Smooth muscle cell (in vitro differentiated cells): ENCODE measurements around the gene FCGBP. TPM values are rescaled to one million over a fixed set of nuclear protein-coding genes. Genes with fewer than 3 reads are reported as not detected.
"Not testable (repeated sequence)": the region's sequence is repeated elsewhere in the genome, so short reads cannot be mapped to it uniquely, and the experiment has no call there.

Experiments used
- DNase-seq: peaks from one replicate; lab custom pipeline; 2025; ENCODE audit not compliant: unreplicated experiment; lab: John Stamatoyannopoulos, UW
- H2AFZ ChIP-seq: fragments of 200-600 bp; sonication (generic); 2 replicates; pipeline ENCODE4 v1.6.0; 2016; ENCODE audit warnings: antibody characterized with exemption, low read depth, mild to moderate bottlenecking
- H3F3A ChIP-seq: fragments of 200-600 bp; sonication (generic); 2 replicates; pipeline ENCODE4 v1.6.0; 2017; ENCODE audit warnings: antibody characterized with exemption, low read depth
- H3K27ac ChIP-seq: fragments of 200-600 bp; sonication (generic); 2 replicates; pipeline ENCODE4 v1.5.1; 2016; ENCODE audit warnings: low read depth, mild to moderate bottlenecking
- H3K27me3 ChIP-seq: fragments of 200-600 bp; sonication (generic); 2 replicates; pipeline ENCODE4 v1.6.1; 2016; ENCODE audit warnings: low read depth, mild to moderate bottlenecking
- H3K36me3 ChIP-seq: fragments of 200-600 bp; sonication (generic); 2 replicates; pipeline ENCODE4 v1.5.1; 2016; ENCODE audit warnings: low read depth
- H3K4me1 ChIP-seq: fragments of 200-600 bp; sonication (generic); 2 replicates; pipeline ENCODE4 v1.5.1; 2016; ENCODE audit warnings: low read depth
- H3K4me2 ChIP-seq: fragments of 200-600 bp; sonication (generic); 2 replicates; pipeline ENCODE4 v1.6.0; 2016; ENCODE audit warnings: mild to moderate bottlenecking
- H3K4me3 ChIP-seq: fragments of 200-600 bp; sonication (generic); 2 replicates; pipeline ENCODE4 v1.5.1; 2016; ENCODE audit warnings: mild to moderate bottlenecking
- H3K79me2 ChIP-seq: fragments of 200-600 bp; sonication (generic); 2 replicates; pipeline ENCODE4 v1.6.0; 2016; ENCODE audit warnings: low read depth, mild to moderate bottlenecking
- H3K9ac ChIP-seq: fragments of 200-600 bp; sonication (generic); 2 replicates; pipeline ENCODE4 v1.6.0; 2016; ENCODE audit warnings: low read depth
- H3K9me3 ChIP-seq: fragments of 200-600 bp; sonication (generic); replicated peaks from 2 replicates; pipeline ENCODE4 v1.5.1; 2016; ENCODE audit warnings: low read depth
- H4K20me1 ChIP-seq: fragments of 200-600 bp; sonication (generic); 2 replicates; pipeline ENCODE4 v1.6.0; 2016; ENCODE audit warnings: low read depth
- CTCF ChIP-seq: fragments of 200-600 bp; sonication (generic); IDR thresholded peaks from 2 replicates; pipeline ENCODE4 v1.5.1; 2017; ENCODE audit warnings: borderline replicate concordance, mild to moderate bottlenecking, antibody characterized with exemption; ENCODE audit not compliant: insufficient read depth, poor library complexity, severe bottlenecking
- WGBS: methylation state at CpG from one replicate; pipeline ENCODE4 v1.1.7; 2016; ENCODE audit warnings: low lambda C conversion rate; 5-methylcytosine and 5-hydroxymethylcytosine counted together
- polyA plus RNA-seq: library from polyadenylated mRNA; unstranded; fragments of >200 nt; fragmentation: Nextera tagmentation; extraction: Ambion mirVana; gene quantifications from 2 replicates; pipeline ENCODE4 v1.2.1, GENCODE V29; 2016
- total RNA-seq: library from RNA; depleted of rRNA; stranded (reverse); fragments of >200 nt; gene quantifications from 2 replicates; pipeline ENCODE4 v1.2.3, GENCODE V29; 2014

The FCGBP gene
- total and polyA plus RNA-seq, 2 experiments from 2014 or later = 0.15 to 0.18 TPM

GRCh38 chr19:39890755-39891551 is 43.5 kb downstream of the FCGBP start:
- no peaks in the 10 kb centered on the region for H3K27me3 ChIP-seq
- H3K79me2 ChIP-seq = no peaks in the 10 kb centered on the region
- H2AFZ ChIP-seq = no peak overlapping the region
- no peak for TF ChIP-seq CTCF
- 90% methylated on average over 17 of the region's 17 CpGs for WGBS
- DNase-seq = no peak
- no peak overlapping the region for H3K27ac ChIP-seq
- H3F3A ChIP-seq = no peaks in the 10 kb centered on the region
- no peaks in the 10 kb centered on the region for H3K36me3 ChIP-seq
- no peak overlapping the region for H3K4me2 ChIP-seq
- no peak overlapping the region for H3K4me3 ChIP-seq
- H3K9me3 ChIP-seq = no peaks in the 10 kb centered on the region
- no peaks in the 10 kb centered on the region for H4K20me1 ChIP-seq
- H3K9ac ChIP-seq = no peak overlapping the region
- no peaks in the 10 kb centered on the region for H3K4me1 ChIP-seq

- not testable (repeated sequence) for H3K9me3 ChIP-seq, H3K79me2 ChIP-seq, H3K9ac ChIP-seq, H3F3A ChIP-seq, H3K36me3 ChIP-seq, DNase-seq, H4K20me1 ChIP-seq, H3K27me3 ChIP-seq, H3K4me2 ChIP-seq, H3K4me3 ChIP-seq, H3K27ac ChIP-seq, H2AFZ ChIP-seq, H3K4me1 ChIP-seq
- 94% methylated on average over 18 of the region's 20 CpGs for WGBS
These were observed 44.3 kb downstream of the FCGBP start for GRCh38 chr19:39889872-39890754.

- H3K4me1 ChIP-seq, H3K4me3 ChIP-seq, H3F3A ChIP-seq, H3K4me2 ChIP-seq, H3K27me3 ChIP-seq, H3K79me2 ChIP-seq, H4K20me1 ChIP-seq, H3K36me3 ChIP-seq, H3K27ac ChIP-seq, DNase-seq, H2AFZ ChIP-seq, H3K9ac ChIP-seq, H3K9me3 ChIP-seq: not testable (repeated sequence)
- WGBS = 100% methylated on average over 1 of the region's 3 CpGs
These were observed 46.9 kb downstream of the FCGBP start for GRCh38 chr19:39887456-39887951.

- H4K20me1 ChIP-seq, H3K9me3 ChIP-seq, H3K4me3 ChIP-seq, H2AFZ ChIP-seq, H3K4me2 ChIP-seq, H3K4me1 ChIP-seq, H3K27ac ChIP-seq, H3K9ac ChIP-seq, H3K79me2 ChIP-seq, H3F3A ChIP-seq, H3K27me3 ChIP-seq, H3K36me3 ChIP-seq, DNase-seq: not testable (repeated sequence)
- 93% methylated on average over 24 of the region's 30 CpGs for WGBS
These were observed 48.4 kb downstream of the FCGBP start for GRCh38 chr19:39885821-39886554.

GRCh38 chr19:39884721-39885120 is 49.7 kb downstream of the FCGBP start:
- H3K27me3 ChIP-seq = not testable (repeated sequence)
- WGBS = 94% methylated on average over 2 of the region's 9 CpGs

More at GRCh38 chr19:39884721-39885120, 49.7 kb downstream of the FCGBP start:
- H2AFZ ChIP-seq, H3K4me2 ChIP-seq, H3K79me2 ChIP-seq, H3K27ac ChIP-seq, DNase-seq, H4K20me1 ChIP-seq, H3K4me1 ChIP-seq, H3K9ac ChIP-seq, H3K4me3 ChIP-seq, H3K36me3 ChIP-seq, H3K9me3 ChIP-seq, H3F3A ChIP-seq: not testable (repeated sequence)

Other genes with a start within 250 kb of the FCGBP start
- gene LGALS14, start 230.2 kb downstream of the FCGBP start, total RNA-seq = not detected in 2 replicates
- not detected in 2 replicates for gene LGALS14, start 230.2 kb downstream of the FCGBP start, polyA plus RNA-seq
- gene CLC, start 196.6 kb downstream of the FCGBP start, total RNA-seq = not detected in 2 replicates
- not detected in 2 replicates for gene CLC, start 196.6 kb downstream of the FCGBP start, polyA plus RNA-seq
- not detected in 2 replicates for gene LEUTX, start 155.8 kb downstream of the FCGBP start, total RNA-seq
- gene LEUTX, start 155.8 kb downstream of the FCGBP start, polyA plus RNA-seq = not detected in 2 replicates
- 5.3 and 9.2 TPM in 2 replicates for gene DYRK1B, start 100.5 kb downstream of the FCGBP start, total RNA-seq
- 14.1 and 18.7 TPM in 2 replicates for gene DYRK1B, start 100.5 kb downstream of the FCGBP start, polyA plus RNA-seq
- gene FBL, start 88.3 kb downstream of the FCGBP start, total RNA-seq = 123 and 124 TPM in 2 replicates
- 116 and 140 TPM in 2 replicates for gene FBL, start 88.3 kb downstream of the FCGBP start, polyA plus RNA-seq
- 87.2 and 120 TPM in 2 replicates for gene PSMC4, start 36.5 kb upstream of the FCGBP start, total RNA-seq
- gene PSMC4, start 36.5 kb upstream of the FCGBP start, polyA plus RNA-seq = 117 and 121 TPM in 2 replicates
- 4.7 and 9.6 TPM in 2 replicates for gene ZNF546, start 62.4 kb upstream of the FCGBP start, total RNA-seq
- 1.2 and 2.1 TPM in 2 replicates for gene ZNF546, start 62.4 kb upstream of the FCGBP start, polyA plus RNA-seq
- gene ZNF780B, start 121.6 kb upstream of the FCGBP start, total RNA-seq = 5.0 and 12.9 TPM in 2 replicates
- gene ZNF780B, start 121.6 kb upstream of the FCGBP start, polyA plus RNA-seq = 1.4 and 1.6 TPM in 2 replicates
- gene ZNF780A, start 156.3 kb upstream of the FCGBP start, total RNA-seq = 4.4 and 6.5 TPM in 2 replicates
- 5.2 and 6.0 TPM in 2 replicates for gene ZNF780A, start 156.3 kb upstream of the FCGBP start, polyA plus RNA-seq